ENCODE results near the gene CACNA1H.
"Not testable (repeated sequence)": the region's sequence is repeated elsewhere in the genome, so short reads cannot be mapped to it uniquely, and the experiment has no call there.

CACNA1H gene

DNA sequence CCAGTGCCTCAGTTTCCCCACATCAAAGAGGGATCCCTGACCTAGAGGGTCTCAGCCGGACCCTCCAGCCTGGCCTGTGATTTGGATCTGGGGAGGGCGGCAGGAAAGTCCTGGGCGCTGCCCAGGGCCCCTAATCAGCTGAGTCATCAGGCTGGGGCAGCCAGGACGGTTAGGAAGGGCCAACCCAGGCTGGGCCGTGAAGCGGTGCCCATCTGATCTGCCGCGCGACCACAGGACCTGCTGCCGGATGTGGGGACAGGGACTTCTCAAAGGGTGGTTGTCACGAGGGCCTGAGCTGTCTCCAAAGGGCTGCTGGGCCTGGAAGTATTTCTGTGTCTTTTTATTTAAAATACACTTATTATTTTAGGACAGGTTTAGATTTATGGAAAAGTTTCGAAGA is 92.0 kb downstream of the CACNA1H start:
- Histone ChIP-seq H3K27me3 (ENCODE audit: control insufficient read depth, insufficient read depth, low read length) (no peaks in the 10 kb centered on the region), H3K9me3 (ENCODE audit: control insufficient read depth, low read length) (no peaks in the 10 kb centered on the region), H3K9ac (no peak overlapping the region), H3K79me2 (no peaks in the 10 kb centered on the region), H2AFZ (no peak overlapping the region), H3K4me3 (ENCODE audit: low read depth, low read length) (no peak overlapping the region), H3K4me2 (ENCODE audit: low read length) (no peak overlapping the region), H3K36me3 (ENCODE audit: control insufficient read depth, insufficient read depth, low read length) (no peaks in the 10 kb centered on the region), H3K27ac (no peak overlapping the region), H3K4me1 (no peaks in the 10 kb centered on the region)
- TF ChIP-seq, protein P1, sequence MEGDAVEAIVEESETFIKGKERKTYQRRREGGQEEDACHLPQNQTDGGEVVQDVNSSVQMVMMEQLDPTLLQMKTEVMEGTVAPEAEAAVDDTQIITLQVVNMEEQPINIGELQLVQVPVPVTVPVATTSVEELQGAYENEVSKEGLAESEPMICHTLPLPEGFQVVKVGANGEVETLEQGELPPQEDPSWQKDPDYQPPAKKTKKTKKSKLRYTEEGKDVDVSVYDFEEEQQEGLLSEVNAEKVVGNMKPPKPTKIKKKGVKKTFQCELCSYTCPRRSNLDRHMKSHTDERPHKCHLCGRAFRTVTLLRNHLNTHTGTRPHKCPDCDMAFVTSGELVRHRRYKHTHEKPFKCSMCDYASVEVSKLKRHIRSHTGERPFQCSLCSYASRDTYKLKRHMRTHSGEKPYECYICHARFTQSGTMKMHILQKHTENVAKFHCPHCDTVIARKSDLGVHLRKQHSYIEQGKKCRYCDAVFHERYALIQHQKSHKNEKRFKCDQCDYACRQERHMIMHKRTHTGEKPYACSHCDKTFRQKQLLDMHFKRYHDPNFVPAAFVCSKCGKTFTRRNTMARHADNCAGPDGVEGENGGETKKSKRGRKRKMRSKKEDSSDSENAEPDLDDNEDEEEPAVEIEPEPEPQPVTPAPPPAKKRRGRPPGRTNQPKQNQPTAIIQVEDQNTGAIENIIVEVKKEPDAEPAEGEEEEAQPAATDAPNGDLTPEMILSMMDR (IDR thresholded peaks at IDR 0.05): no peak

- TF ChIP-seq, protein P1 (IDR thresholded peaks at IDR 0.05): no peak
- no peak overlapping the region for H3K4me3 ChIP-seq (ENCODE audit: low read depth, low read length)
- H3K79me2 ChIP-seq: no peaks in the 10 kb centered on the region
- no peaks in the 10 kb centered on the region for H3K4me1 ChIP-seq
- H3K9me3 ChIP-seq (ENCODE audit: control insufficient read depth, low read length): no peaks in the 10 kb centered on the region
- H3K4me2 ChIP-seq (ENCODE audit: low read length): no peak overlapping the region
- H3K27ac ChIP-seq: no peak overlapping the region
- no peak overlapping the region for H2AFZ ChIP-seq
- H3K9ac ChIP-seq: no peak overlapping the region
- H3K36me3 ChIP-seq (ENCODE audit: control insufficient read depth, insufficient read depth, low read length): no peaks in the 10 kb centered on the region
- no peaks in the 10 kb centered on the region for H3K27me3 ChIP-seq (ENCODE audit: control insufficient read depth, insufficient read depth, low read length)
Observed at GRCh38 chr16:1245452-1246020, 92.6 kb downstream of the CACNA1H start.

- H2AFZ ChIP-seq; H3K36me3 ChIP-seq (ENCODE audit: control insufficient read depth, insufficient read depth, low read length); H3K27me3 ChIP-seq (ENCODE audit: control insufficient read depth, insufficient read depth, low read length); H3K27ac ChIP-seq; H3K4me1 ChIP-seq; H3K4me3 ChIP-seq (ENCODE audit: low read depth, low read length); H3K79me2 ChIP-seq; H3K9ac ChIP-seq; H3K4me2 ChIP-seq (ENCODE audit: low read length); H3K9me3 ChIP-seq (ENCODE audit: control insufficient read depth, low read length): not testable (repeated sequence)
Observed at GRCh38 chr16:1247903-1248537, 95.1 kb downstream of the CACNA1H start.

GRCh38 chr16:1249031-1249755 is 96.3 kb downstream of the CACNA1H start:
- H3K9me3 ChIP-seq (ENCODE audit: control insufficient read depth, low read length); H3K4me2 ChIP-seq (ENCODE audit: low read length); H3K79me2 ChIP-seq; H3K4me1 ChIP-seq; H3K27ac ChIP-seq; H3K27me3 ChIP-seq (ENCODE audit: control insufficient read depth, insufficient read depth, low read length); H3K9ac ChIP-seq; H3K36me3 ChIP-seq (ENCODE audit: control insufficient read depth, insufficient read depth, low read length); H3K4me3 ChIP-seq (ENCODE audit: low read depth, low read length); H2AFZ ChIP-seq: not testable (repeated sequence)

- not testable (repeated sequence) for H3K79me2 ChIP-seq; H3K9ac ChIP-seq; H3K4me3 ChIP-seq (ENCODE audit: low read depth, low read length); H3K4me2 ChIP-seq (ENCODE audit: low read length); H3K36me3 ChIP-seq (ENCODE audit: control insufficient read depth, insufficient read depth, low read length); H2AFZ ChIP-seq; H3K27me3 ChIP-seq (ENCODE audit: control insufficient read depth, insufficient read depth, low read length); H3K9me3 ChIP-seq (ENCODE audit: control insufficient read depth, low read length); H3K27ac ChIP-seq; H3K4me1 ChIP-seq
Observed at GRCh38 chr16:1253701-1254364, 100.9 kb downstream of the CACNA1H start.

DNA sequence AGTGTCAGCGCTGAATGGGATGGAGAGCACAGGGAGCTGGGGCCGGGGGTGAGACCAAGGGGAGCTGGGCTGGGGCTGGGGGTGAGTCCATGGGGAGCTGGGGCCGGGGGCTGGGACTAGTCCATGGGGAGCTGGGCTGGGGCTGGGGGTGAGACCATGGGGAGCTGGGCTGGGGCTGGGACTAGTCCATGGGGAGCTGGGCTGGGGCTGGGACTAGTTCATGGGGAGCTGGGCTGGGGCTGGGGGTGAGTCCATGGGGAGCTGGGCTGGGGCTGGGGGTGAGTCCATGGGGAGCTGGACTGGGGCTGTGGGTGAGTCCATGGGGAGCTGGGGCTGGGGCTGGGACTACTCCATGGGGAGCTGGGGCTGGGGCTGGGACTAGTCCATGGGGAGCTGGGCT is 101.9 kb downstream of the CACNA1H start:
- not testable (repeated sequence) for H3K4me2 ChIP-seq (ENCODE audit: low read length); H3K9me3 ChIP-seq (ENCODE audit: control insufficient read depth, low read length); H3K4me1 ChIP-seq; H3K36me3 ChIP-seq (ENCODE audit: control insufficient read depth, insufficient read depth, low read length); H2AFZ ChIP-seq; H3K27me3 ChIP-seq (ENCODE audit: control insufficient read depth, insufficient read depth, low read length); H3K4me3 ChIP-seq (ENCODE audit: low read depth, low read length); H3K27ac ChIP-seq; H3K79me2 ChIP-seq; H3K9ac ChIP-seq

DNA sequence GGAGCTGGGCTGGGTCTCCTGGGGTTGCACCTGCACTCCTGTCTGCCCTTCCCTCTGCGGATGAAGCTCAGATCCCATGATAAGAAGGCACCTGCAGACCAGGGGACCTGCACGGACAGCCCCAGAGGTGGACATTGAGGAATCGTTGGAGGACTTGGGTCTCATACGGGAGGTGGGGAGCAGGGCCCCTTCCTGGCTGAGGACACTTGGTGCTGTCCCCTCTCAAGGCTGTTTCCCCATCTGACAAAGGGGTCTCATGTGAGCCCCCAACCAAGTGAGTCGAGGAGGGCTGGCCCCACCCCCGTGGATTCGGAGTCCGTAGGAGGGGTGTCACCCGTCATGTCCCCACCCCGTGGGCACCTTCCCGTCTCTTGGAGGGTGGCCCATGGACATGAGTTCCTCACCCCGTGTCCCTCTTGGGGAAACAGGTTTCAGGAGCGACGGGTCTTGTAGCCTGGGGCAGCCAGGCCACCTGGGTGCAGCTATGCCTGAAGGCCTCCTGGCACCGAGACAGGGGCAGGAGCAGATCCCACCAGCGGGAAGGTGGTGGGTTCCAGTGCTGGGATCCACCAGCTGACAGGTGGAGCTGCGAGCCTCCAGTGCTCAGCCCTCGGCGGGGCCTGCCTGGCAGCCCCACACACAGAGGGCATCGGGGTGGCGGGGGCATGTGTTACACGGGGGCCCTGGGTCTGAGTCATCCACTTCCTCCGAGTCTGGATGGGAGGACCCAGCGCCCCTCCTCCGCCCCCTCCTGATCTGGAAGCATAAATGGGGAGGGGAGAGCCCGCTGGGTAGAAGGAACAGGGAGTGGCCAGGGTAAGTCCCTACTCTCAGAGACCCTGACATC is 102.6 kb downstream of the CACNA1H start, which contains the start of gene TPSD1:
TPSD1 (plus strand) TSS at position 794 of the 847 bp plus-strand sequence. CDS start 212 bp downstream, outside the sequence.
- not testable (repeated sequence) for H3K27me3 ChIP-seq (ENCODE audit: control insufficient read depth, insufficient read depth, low read length)

GRCh38 chr16:1256296-1256873 is 103.5 kb downstream of the CACNA1H start:
- not testable (repeated sequence) for H3K4me2 ChIP-seq (ENCODE audit: low read length); H3K36me3 ChIP-seq (ENCODE audit: control insufficient read depth, insufficient read depth, low read length); H3K27ac ChIP-seq; H3K9ac ChIP-seq; H3K4me3 ChIP-seq (ENCODE audit: low read depth, low read length); H3K9me3 ChIP-seq (ENCODE audit: control insufficient read depth, low read length); H3K27me3 ChIP-seq (ENCODE audit: control insufficient read depth, insufficient read depth, low read length); H3K79me2 ChIP-seq; H2AFZ ChIP-seq; H3K4me1 ChIP-seq

More for the DNA sequence above, 102.6 kb downstream of the CACNA1H start, which contains the start of gene TPSD1:
- not testable (repeated sequence) for H2AFZ ChIP-seq; H3K79me2 ChIP-seq; H3K4me2 ChIP-seq (ENCODE audit: low read length); H3K9me3 ChIP-seq (ENCODE audit: control insufficient read depth, low read length); H3K27ac ChIP-seq; H3K36me3 ChIP-seq (ENCODE audit: control insufficient read depth, insufficient read depth, low read length); H3K4me1 ChIP-seq; H3K4me3 ChIP-seq (ENCODE audit: low read depth, low read length); H3K9ac ChIP-seq
